Right hindlimb (tissue), 1 donor: Measurements from ENCODE around the gene FAM200C.
"Not testable (repeated sequence)": the region's sequence is repeated elsewhere in the genome, so short reads cannot be mapped to it uniquely, and the experiment has no call there.

Source experiments
- DNase-seq: peaks from one replicate; pipeline ENCODE4 v3.0.0-alpha.2; 2018

FAM200C gene

GRCh38 chr5:160399402-160400353, at the start of gene FAM200C:
TSS of gene FAM200C (minus strand) at chr5:160400054. CDS start at chr5:160395490, 4,564 bp downstream.
- peak; percentile 95 for DNase-seq

DNA sequence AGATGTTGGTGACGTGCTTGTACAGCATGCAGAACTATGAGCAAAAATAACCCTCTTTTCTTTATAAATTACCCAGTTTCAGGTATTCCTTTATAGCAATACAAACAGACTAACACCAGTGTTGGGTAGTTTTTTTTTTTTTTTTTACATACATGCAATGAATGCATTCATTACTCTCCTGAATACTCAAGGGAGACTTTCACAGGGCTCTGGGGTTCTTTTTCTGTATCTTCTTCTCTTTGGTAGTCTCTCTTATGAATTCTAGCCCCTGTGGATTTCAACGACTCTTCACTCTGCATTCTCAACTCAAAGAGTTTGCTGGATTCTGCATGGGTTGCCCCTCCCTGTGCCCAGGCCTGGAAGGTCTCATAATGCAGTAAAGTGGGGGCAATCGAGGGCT, 49.6 kb upstream of the FAM200C start:
- no peak for DNase-seq

GRCh38 chr5:160448886-160449285, 49.0 kb upstream of the FAM200C start:
- DNase-seq: no peak

- DNase-seq: no peak
Observed at GRCh38 chr5:160445751-160446150, 45.9 kb upstream of the FAM200C start.

GRCh38 chr5:160445132-160445531, 45.3 kb upstream of the FAM200C start:
- no peak for DNase-seq

GRCh38 chr5:160444407-160444806, 44.6 kb upstream of the FAM200C start:
- no peak for DNase-seq

DNA sequence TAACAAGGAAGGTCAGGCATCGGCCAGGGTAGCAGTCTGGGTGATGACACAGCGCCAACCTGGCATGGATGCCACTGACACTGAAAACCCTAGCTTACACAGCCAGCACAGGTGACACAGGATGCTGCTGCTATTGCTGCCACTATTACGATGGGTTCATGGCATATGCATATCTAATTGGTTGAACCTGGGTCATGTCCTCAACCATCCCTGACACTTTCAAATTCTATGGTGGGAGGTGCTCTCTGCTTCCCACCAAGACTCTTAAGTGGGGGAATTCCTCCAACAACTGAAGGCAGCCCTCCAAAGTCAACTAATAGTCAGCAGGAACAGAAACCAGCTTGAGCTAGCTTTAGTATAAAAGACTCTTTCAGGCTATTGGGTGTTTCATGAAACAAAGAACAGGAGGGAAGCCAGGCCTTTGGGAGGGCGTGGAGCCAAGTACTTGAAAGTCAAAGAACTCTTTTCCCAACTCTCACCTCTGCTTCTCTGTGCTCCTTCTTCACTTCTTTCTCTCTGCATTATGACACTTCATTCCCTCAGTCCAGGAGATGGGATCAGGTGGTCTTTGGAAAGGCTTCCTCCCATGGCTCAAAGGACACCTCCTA, 43.1 kb upstream of the FAM200C start:
- DNase-seq: no peak

DNA sequence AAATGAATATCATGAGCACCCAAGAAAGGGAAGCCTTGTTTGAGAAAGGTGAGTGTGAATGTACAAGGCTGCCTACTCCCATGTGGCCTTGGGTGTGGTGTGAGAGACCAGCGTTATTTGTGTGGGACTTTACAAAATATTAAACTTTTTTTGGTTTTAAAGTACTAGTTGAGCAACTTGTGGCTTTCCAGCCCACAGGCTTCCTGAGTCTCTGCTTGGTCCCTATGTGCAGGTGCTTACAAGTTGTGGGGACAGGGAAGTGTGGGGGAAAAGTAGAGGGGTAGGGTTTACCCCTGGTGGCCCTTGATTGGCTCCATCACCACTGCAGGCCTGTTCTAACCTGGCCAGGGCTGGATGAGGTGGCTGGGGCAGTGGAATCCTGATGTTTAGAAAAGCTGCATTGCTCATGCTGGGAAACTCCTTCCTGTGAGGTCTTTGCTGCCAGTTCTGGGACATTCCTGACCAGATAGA, 41.5 kb upstream of the FAM200C start:
- no peak for DNase-seq

GRCh38 chr5:160439205-160439600, 39.3 kb upstream of the FAM200C start:
- peak; percentile 88 for DNase-seq

DNA sequence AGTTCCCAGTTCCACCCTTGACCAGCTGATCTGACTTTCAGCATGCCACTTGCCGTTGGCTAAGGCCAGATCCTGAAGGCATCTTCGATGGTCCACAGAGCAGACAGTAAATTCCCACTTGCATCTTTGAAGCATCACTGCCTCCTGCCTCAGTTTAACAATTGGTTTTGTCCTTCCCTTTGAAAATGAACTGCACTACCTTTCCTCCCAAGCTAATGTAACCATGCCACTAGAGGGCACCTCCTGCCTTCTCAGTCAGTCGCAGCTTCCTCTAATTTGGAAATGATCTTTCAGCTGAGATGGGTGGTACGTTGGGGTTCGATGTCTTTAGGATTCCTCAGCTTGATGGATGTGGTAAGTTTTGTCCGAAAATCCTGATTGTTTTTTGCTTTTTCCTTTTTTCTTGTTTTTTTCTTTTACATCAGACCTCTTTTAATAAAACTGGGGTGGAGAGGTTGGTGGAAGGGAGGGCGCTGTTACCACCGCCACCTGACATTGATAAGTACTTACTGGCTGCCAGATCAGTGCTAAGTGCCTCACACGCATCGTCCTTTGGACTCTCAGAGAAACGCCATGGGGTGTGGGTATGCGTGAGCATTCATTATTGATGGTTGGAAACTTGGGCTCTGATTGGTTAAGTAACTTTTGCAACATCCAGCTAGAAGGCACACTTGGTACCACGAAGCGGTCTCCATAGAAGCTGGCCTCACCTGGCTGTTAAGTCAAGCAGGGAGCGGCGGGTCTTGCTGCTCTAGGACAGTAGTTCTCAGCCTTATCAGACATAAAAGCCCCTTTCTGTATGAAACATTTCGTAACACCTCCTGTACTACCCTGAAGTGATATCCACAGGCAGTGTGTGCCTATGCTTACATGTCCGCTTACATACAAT, 38.7 kb upstream of the FAM200C start:
- peak; percentile 37 for DNase-seq

- DNase-seq: no peak
Observed at GRCh38 chr5:160437271-160437670, 37.4 kb upstream of the FAM200C start.

DNA sequence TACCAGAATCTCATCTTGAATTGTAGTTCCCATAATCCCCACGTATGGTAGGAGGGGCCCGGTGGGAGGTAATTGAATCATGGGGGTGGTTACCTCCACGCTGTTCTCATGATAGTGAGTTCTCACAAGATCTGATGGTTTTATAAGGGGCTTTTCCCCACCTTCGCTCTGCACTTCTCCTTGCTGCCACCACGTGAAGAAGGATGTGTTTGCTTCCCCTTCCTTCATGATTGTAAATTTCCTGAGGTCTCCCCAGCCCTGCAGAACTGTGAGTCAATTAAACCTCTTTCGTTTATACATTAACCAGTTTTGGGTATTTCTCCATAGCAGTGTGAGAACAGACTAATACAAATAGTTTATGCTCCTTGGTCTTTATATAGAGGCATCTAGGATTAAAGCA, 36.8 kb upstream of the FAM200C start:
- not testable (repeated sequence) for DNase-seq

DNA sequence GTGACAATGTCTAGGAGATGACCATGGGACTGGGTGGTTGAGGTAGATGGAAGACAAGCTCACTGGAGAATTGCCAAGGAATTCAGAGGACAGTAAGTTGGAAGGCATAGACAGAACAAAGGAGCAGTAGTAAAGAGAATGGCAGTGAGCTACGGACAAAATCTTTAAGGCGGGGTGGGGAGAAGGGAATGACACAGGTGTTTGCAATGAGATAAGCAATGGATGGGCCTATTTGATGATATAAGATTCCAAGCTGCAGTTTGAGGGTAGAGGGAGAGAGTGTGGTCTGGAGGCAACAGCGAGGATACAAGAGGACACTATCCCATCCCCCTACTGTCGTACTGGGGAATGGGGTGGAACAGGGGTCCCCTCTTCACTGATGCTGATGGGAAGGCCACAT, 36.2 kb upstream of the FAM200C start:
- no peak for DNase-seq

- no peak for DNase-seq
Observed at GRCh38 chr5:160435532-160435931, 35.7 kb upstream of the FAM200C start.

DNA sequence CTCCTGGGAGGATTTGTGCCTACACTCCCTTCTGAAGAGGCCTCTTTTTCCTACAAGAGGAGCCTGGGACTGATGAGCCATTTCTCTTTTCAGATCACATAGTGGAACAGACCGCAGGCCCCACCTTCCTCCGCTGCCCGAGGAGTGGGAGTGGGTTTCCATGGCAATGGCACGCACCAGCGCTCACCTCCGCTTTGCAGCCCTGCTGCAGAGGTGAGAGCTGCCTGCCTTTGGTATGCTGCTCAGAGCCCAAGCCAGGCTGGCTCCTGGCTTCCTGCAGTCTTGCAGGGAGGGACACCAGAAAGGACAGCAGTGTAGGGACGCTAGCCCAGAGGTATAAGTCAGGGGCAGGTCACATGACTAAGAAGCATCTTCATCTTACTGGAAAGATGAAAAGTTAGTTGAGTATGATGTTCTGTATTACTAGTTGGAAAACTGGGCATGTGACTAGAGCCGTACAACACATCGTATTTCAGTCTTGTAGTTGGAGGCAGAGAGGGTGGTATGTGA, 34.2 kb upstream of the FAM200C start:
- DNase-seq: peak; percentile 65

DNA sequence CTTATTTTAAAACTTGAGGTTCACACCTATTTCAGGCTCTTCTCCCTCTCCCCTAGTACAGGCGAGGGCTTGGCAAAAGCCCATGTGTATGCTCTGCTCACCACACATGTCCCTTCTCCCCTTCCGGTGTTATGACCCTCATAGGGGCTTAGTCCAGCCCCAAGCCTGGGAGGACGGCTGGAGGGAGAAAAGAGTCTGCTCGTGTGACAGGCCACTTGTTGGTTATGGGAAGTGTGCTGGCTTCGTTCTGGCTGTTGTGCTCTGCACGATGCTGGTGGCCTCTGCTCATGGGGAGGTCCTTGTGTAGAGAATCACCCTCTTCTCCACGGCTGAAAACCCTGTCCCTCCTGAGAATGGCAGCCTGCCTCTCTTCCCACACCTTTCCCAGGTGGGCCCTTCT, 32.9 kb upstream of the FAM200C start:
- DNase-seq: no peak

GRCh38 chr5:160432196-160432595, 32.3 kb upstream of the FAM200C start:
- no peak for DNase-seq

- no peak for DNase-seq
Observed at GRCh38 chr5:160427607-160428006, 27.8 kb upstream of the FAM200C start.

DNA sequence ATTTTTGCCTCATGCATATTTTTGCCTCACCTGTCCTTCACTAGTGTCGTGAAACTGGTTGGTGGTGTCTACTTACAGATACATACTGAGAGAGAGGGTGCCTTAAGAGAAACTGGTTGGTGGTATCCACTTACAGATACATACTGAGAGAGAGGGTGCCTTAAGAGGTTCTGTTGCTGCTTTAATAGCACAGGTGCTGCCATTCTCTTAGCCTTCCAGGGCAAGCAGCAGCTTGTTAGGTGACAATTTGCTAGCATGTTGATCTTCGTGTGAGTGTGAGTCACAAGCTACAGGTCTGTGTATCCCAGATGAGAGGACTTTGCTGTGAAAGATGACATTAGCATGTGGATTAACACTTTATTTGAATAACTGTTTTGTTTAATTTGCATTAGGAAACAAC, 23.2 kb upstream of the FAM200C start:
- DNase-seq: no peak

- DNase-seq: peak; percentile 98
Observed at GRCh38 chr5:160421625-160422258, 21.9 kb upstream of the FAM200C start, which contains the start of gene PTTG1. TSS of gene PTTG1 (plus strand) at chr5:160421855. CDS start at chr5:160422313, 458 bp downstream.

DNA sequence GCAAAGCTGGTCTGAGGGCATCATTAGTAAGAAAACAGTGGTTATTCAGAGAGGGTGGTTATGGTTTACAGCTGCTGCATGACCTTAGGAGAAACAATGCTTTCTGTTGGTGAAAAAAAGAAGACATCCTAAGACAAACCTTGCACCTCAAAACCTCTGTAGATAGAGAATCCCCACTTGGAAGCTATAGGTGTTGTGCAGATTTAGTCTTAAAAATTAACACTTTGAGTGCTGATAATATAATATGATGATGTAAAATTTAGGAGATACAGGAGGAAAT, 20.4 kb upstream of the FAM200C start:
- DNase-seq: no peak
